Measurements from ENCODE around the gene TMC6.

The TMC6 gene

GRCh38 chr17:78134899-78135385, 6.4 kb upstream of the TMC6 start:
- no peak for DNase-seq

- peak in 3 of 4 experiments; percentile 41 to 67 (median 55) for DNase-seq
Observed at GRCh38 chr17:78133971-78134898, 5.7 kb upstream of the TMC6 start.

GRCh38 chr17:78133179-78133951, 4.8 kb upstream of the TMC6 start:
- no peak for DNase-seq

GRCh38 chr17:78132767-78133178, 4.2 kb upstream of the TMC6 start:
- DNase-seq, result no peak

GRCh38 chr17:78132084-78132676, 3.6 kb upstream of the TMC6 start:
- peak in 2 of 4 experiments; percentile 45 to 50 for DNase-seq

- DNase-seq, result peak in 1 of 4 experiments; percentile 45
Observed at GRCh38 chr17:78131172-78132083, 2.9 kb upstream of the TMC6 start.

GRCh38 chr17:78130437-78131101, 2.0 kb upstream of the TMC6 start, which contains the start of gene TMC8:
TMC8 (plus strand) TSS chr17:78130771; CDS start chr17:78131589, 818 bp downstream.
- DNase-seq, result peak in 2 of 4 experiments; percentile 64 to 73

- no peak for DNase-seq
Observed at GRCh38 chr17:78130090-78130436, 1.5 kb upstream of the TMC6 start.

- DNase-seq, result peak in 2 of 4 experiments; percentile 34 to 46
Observed at GRCh38 chr17:78129351-78130089, 965 bp upstream of the TMC6 start.

GRCh38 chr17:78127888-78128550, 536 bp downstream of the TMC6 start:
- no peak for DNase-seq

GRCh38 chr17:78127239-78127887, 1.2 kb downstream of the TMC6 start:
- DNase-seq, result peak in 2 of 4 experiments; percentile 47 to 52

- DNase-seq, result no peak
Observed at GRCh38 chr17:78126895-78127238, 1.7 kb downstream of the TMC6 start.

- no peak for DNase-seq
Observed at GRCh38 chr17:78125976-78126894, 2.3 kb downstream of the TMC6 start.

- DNase-seq, result peak in 2 of 4 experiments; percentile 27 to 41
Observed at GRCh38 chr17:78125138-78125913, 3.2 kb downstream of the TMC6 start.

- no peak for DNase-seq
Observed at GRCh38 chr17:78124836-78125137, 3.8 kb downstream of the TMC6 start.

- peak in 1 of 4 experiments; percentile 25 for DNase-seq
Observed at GRCh38 chr17:78124081-78124835, 4.3 kb downstream of the TMC6 start.

Data from activated naive CD4-positive, alpha-beta T cell (primary cell).